Measurements from ENCODE around the gene SRP68. TPM values are rescaled to one million over a fixed set of nuclear protein-coding genes. Genes with fewer than 3 reads are reported as not detected.

Gene SRP68
- total and polyA plus RNA-seq, 2 donors from 2014 or later: 52.7 to 68.1 TPM

GRCh38 chr17:76097716-76098295, 25.5 kb upstream of the SRP68 start:
- Histone ChIP-seq H3K9ac (ENCODE audit: low read length in 3 of 3) (no peak overlapping the region), H3K27ac (ENCODE audit: low read depth in 2 of 2, low read length in 2 of 2) (no peak overlapping the region), H3K9me3 (ENCODE audit: control insufficient read depth in 2 of 3, insufficient read depth in 1 of 3, low read length in 3 of 3) (no peaks in the 10 kb centered on the region), H3K36me3 (ENCODE audit: control insufficient read depth in 2 of 3, insufficient read depth in 3 of 3, low read length in 3 of 3) (peaks cover 5 to 42% (median 23%) of the 10 kb centered on the region in 3 donors), H3K4me3 (ENCODE audit: low read length in 3 of 3) (no peak overlapping the region), H3K4me1 (ENCODE audit: control insufficient read depth in 2 of 3, insufficient read depth in 2 of 3, low read depth in 1 of 3, low read length in 3 of 3) (peaks cover 0 to 4% (median 0%) of the 10 kb centered on the region in 3 donors), H3K27me3 (ENCODE audit: control insufficient read depth, insufficient read depth, low read length) (no peaks in the 10 kb centered on the region)
- DNase-seq: no peak
- FAIRE-seq: no peak
- TF ChIP-seq CTCF (IDR thresholded peaks at IDR 0.05; ENCODE audit: borderline replicate concordance, extremely low read depth, insufficient read depth): no peak
- intact Hi-C loops (cut with DNase I): no loop called here

GRCh38 chr17:76095943-76096342, 23.6 kb upstream of the SRP68 start:
- no peak overlapping the region for H3K27ac ChIP-seq (ENCODE audit: low read depth in 2 of 2, low read length in 2 of 2)
- FAIRE-seq (no peak), DNase-seq (no peak)
- H3K4me3 ChIP-seq (ENCODE audit: low read length in 3 of 3): no peak overlapping the region
- peaks cover 2 to 42% (median 22%) of the 10 kb centered on the region in 3 donors for H3K36me3 ChIP-seq (ENCODE audit: control insufficient read depth in 2 of 3, insufficient read depth in 3 of 3, low read length in 3 of 3)
- no peaks in the 10 kb centered on the region for H3K4me1 ChIP-seq (ENCODE audit: control insufficient read depth in 2 of 3, insufficient read depth in 2 of 3, low read depth in 1 of 3, low read length in 3 of 3)
- H3K9ac ChIP-seq (ENCODE audit: low read length in 3 of 3): no peak overlapping the region
- TF ChIP-seq CTCF (IDR thresholded peaks at IDR 0.05; ENCODE audit: borderline replicate concordance, extremely low read depth, insufficient read depth): no peak
- H3K9me3 ChIP-seq (ENCODE audit: control insufficient read depth in 2 of 3, insufficient read depth in 1 of 3, low read length in 3 of 3): no peaks in the 10 kb centered on the region
- intact Hi-C loops (cut with DNase I): no loop called here
- no peaks in the 10 kb centered on the region for H3K27me3 ChIP-seq (ENCODE audit: control insufficient read depth, insufficient read depth, low read length)

GRCh38 chr17:76094046-76094445, 21.7 kb upstream of the SRP68 start:
- FAIRE-seq: no peak
- peaks cover 2 to 50% (median 28%) of the 10 kb centered on the region in 3 donors for H3K36me3 ChIP-seq (ENCODE audit: control insufficient read depth in 2 of 3, insufficient read depth in 3 of 3, low read length in 3 of 3)
- H3K4me3 ChIP-seq (ENCODE audit: low read length in 3 of 3): no peak overlapping the region
- no peaks in the 10 kb centered on the region for H3K27me3 ChIP-seq (ENCODE audit: control insufficient read depth, insufficient read depth, low read length)
- TF ChIP-seq CTCF (IDR thresholded peaks at IDR 0.05; ENCODE audit: borderline replicate concordance, extremely low read depth, insufficient read depth): no peak
- no peaks in the 10 kb centered on the region for H3K9me3 ChIP-seq (ENCODE audit: control insufficient read depth in 2 of 3, insufficient read depth in 1 of 3, low read length in 3 of 3)
- intact Hi-C loops (cut with DNase I): no loop called here
- no peak for DNase-seq
- no peaks in the 10 kb centered on the region for H3K4me1 ChIP-seq (ENCODE audit: control insufficient read depth in 2 of 3, insufficient read depth in 2 of 3, low read depth in 1 of 3, low read length in 3 of 3)
- H3K27ac ChIP-seq (ENCODE audit: low read depth in 2 of 2, low read length in 2 of 2): no peak overlapping the region
- H3K9ac ChIP-seq (ENCODE audit: low read length in 3 of 3): no peak overlapping the region
